ENCODE data around the gene BRD9. TPM values are rescaled to one million over a fixed set of nuclear protein-coding genes. Genes with fewer than 3 reads are reported as not detected.
A peak's percentile ranks its signal among the peaks of the same experiment; 100 is the strongest.

Gene BRD9
- total RNA-seq, 4 donors from 2014 or later = 26.5 to 44.9 (median 34.3) TPM

DNA sequence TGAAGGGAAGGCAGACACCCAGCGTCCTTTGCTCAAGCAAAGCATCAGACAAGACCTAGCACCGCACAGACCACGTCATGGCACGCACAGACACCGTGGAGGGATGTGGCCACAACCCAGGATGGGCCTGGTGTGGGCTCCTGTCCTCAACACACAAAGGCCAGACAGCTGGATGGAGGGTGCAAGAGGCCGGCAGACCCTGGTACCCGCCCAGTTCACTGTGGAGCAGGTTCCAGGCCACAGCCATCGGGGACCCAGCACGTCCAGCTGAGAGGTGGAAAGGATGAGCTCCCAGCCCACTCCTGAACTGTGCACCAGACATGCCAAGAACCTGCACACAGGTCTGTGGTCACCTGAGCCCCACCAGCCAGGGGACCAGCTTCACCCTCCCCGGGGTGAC lies 26.8 kb downstream of the BRD9 start:
- H3K9me3 ChIP-seq = no peaks in the 10 kb centered on the region
- peaks cover 62 to 91% (median 86%) of the 10 kb centered on the region in 4 donors for H3K36me3 ChIP-seq
- peaks cover 0 to 16% (median 12%) of the 10 kb centered on the region in 4 donors for H3K4me1 ChIP-seq
- H3K4me3 ChIP-seq = no peak overlapping the region
- 100% methylated on average over 1 of the region's 10 CpGs for WGBS
- H3K27me3 ChIP-seq = no peaks in the 10 kb centered on the region
- no peak for DNase-seq (ENCODE audit: extremely low spot score)
- no peak overlapping the region for H3K27ac ChIP-seq (replicated peaks in 1 of 4)
- TF ChIP-seq POLR2A (IDR thresholded peaks at IDR 0.05; ENCODE audit: low read depth) (no peak), POLR2AphosphoS5 (IDR thresholded peaks at IDR 0.05) (no peak), EP300 (IDR thresholded peaks at IDR 0.05) (no peak)
- TF ChIP-seq, protein P1, sequence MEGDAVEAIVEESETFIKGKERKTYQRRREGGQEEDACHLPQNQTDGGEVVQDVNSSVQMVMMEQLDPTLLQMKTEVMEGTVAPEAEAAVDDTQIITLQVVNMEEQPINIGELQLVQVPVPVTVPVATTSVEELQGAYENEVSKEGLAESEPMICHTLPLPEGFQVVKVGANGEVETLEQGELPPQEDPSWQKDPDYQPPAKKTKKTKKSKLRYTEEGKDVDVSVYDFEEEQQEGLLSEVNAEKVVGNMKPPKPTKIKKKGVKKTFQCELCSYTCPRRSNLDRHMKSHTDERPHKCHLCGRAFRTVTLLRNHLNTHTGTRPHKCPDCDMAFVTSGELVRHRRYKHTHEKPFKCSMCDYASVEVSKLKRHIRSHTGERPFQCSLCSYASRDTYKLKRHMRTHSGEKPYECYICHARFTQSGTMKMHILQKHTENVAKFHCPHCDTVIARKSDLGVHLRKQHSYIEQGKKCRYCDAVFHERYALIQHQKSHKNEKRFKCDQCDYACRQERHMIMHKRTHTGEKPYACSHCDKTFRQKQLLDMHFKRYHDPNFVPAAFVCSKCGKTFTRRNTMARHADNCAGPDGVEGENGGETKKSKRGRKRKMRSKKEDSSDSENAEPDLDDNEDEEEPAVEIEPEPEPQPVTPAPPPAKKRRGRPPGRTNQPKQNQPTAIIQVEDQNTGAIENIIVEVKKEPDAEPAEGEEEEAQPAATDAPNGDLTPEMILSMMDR (IDR thresholded peaks at IDR 0.05) = no peak
- intact Hi-C loops (cut with DNase I) = no loop called here

DNA sequence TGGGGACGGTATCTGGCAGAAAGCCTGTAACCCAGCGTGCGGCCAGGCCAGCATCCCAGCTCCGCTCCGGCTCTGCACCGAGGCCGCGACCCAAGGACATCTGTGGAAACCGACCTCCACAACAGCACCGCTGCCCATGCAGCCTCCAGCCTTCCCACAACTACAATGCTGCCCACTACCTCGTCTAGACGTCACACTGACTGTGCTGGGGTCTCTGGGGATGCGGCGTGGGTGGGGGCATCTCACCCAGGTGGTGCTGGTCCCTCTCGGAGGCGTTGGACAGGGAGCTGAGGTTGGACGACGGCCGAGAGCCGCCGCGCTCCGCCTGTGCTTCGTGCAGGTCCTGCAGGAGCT lies 27.5 kb downstream of the BRD9 start:
- peaks cover 0 to 16% (median 12%) of the 10 kb centered on the region in 4 donors for H3K4me1 ChIP-seq
- intact Hi-C loops (cut with DNase I) = no loop called here
- no peak for TF ChIP-seq EP300 (IDR thresholded peaks at IDR 0.05)
- TF ChIP-seq POLR2A (IDR thresholded peaks at IDR 0.05; ENCODE audit: low read depth) = no peak
- TF ChIP-seq, protein P1 (IDR thresholded peaks at IDR 0.05) = no peak
- no peak for TF ChIP-seq POLR2AphosphoS5 (IDR thresholded peaks at IDR 0.05)
- peak overlapping the region in 1 of 4 donors; percentile 4 for H3K27ac ChIP-seq (replicated peaks in 1 of 4)
- no peaks in the 10 kb centered on the region for H3K9me3 ChIP-seq
- peaks cover 59 to 85% (median 81%) of the 10 kb centered on the region in 4 donors for H3K36me3 ChIP-seq
- 89% methylated on average over 23 of the region's 24 CpGs for WGBS
- no peaks in the 10 kb centered on the region for H3K27me3 ChIP-seq
- no peak for DNase-seq (ENCODE audit: extremely low spot score)
- no peak overlapping the region for H3K4me3 ChIP-seq

DNA sequence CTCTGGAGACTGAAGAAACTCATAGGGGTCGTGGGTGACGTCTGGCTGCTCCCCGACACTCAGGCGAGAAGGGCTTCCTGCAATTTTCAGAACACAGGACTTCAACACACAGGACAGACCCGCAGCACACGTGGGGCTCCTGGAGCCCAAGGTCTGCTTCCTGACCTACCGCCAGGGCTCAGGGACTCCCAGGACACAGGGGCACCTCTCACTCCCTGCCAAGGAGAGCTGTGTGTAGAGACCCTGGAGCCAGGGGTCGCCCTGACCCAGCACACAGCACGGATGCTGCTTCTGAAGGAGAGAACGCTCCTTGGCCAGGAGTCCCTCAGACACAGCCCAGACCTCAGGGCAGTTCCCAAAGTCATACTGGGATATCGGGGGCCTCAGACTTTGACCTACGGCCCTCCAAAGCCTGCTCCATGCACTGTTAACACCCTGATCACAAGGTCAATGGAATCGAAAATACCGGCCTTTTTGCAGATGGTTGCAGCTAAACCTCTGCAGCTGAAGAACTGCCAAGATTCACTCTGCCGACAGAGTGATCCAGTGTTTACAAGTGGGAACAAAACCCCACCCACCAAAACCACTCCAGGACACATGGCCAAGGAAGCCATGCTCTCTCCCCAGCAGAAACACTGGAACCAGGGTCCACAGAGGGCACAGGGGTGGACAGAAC lies 28.0 kb downstream of the BRD9 start:
- WGBS = 63% methylated on average over 10 of the region's 15 CpGs
- Histone ChIP-seq H3K27ac (replicated peaks in 1 of 4) (peak overlapping the region in 1 of 4 donors; percentile 4), H3K4me1 (peaks cover 0 to 16% (median 12%) of the 10 kb centered on the region in 4 donors), H3K36me3 (peaks cover 54 to 85% (median 80%) of the 10 kb centered on the region in 4 donors), H3K4me3 (no peak overlapping the region), H3K9me3 (no peaks in the 10 kb centered on the region), H3K27me3 (no peaks in the 10 kb centered on the region)
- intact Hi-C loops (cut with DNase I) = no loop called here
- DNase-seq (ENCODE audit: extremely low spot score) = no peak
- no peak for TF ChIP-seq POLR2A (IDR thresholded peaks at IDR 0.05; ENCODE audit: low read depth)
- TF ChIP-seq, protein P1 (IDR thresholded peaks at IDR 0.05) = no peak
- TF ChIP-seq POLR2AphosphoS5 (IDR thresholded peaks at IDR 0.05) = no peak
- TF ChIP-seq EP300 (IDR thresholded peaks at IDR 0.05) = no peak

DNA sequence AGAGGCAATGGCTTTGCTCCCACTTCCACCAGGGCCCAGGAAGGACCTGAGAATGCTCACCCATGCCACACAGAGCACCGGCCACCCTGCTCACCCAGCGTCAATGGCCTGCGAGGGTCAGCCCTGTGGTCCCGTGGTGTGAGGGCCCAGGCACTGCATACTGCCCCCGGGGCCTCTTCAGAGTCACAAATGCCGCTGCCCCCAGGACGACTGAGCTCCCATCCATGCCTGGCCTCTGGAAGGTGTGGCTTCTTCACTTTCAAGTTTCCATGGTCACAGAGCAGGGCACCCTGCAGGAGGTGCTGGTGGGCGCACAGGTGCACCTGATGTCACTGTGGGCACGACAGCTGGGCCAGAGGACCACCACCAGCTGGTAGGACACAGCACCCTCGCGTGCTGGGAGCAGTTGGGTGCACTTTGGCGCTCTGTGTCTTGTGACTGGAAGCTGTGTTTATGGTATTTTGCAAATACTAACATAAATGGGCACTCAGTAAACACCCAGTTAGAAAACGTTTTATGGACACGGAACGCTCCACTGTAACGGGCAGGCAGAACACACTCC lies 29.3 kb downstream of the BRD9 start:
- peaks cover 41 to 74% (median 68%) of the 10 kb centered on the region in 4 donors for H3K36me3 ChIP-seq
- DNase-seq (ENCODE audit: extremely low spot score) = no peak
- WGBS = 87% methylated on average over 9 of the region's 16 CpGs

More for the DNA sequence above, 29.3 kb downstream of the BRD9 start:
- intact Hi-C loops (cut with DNase I) = no loop called here
- Histone ChIP-seq H3K4me3 (no peak overlapping the region), H3K4me1 (peaks cover 0 to 16% (median 12%) of the 10 kb centered on the region in 4 donors), H3K27ac (replicated peaks in 1 of 4) (no peak overlapping the region), H3K27me3 (no peaks in the 10 kb centered on the region), H3K9me3 (no peaks in the 10 kb centered on the region)
- TF ChIP-seq POLR2A (IDR thresholded peaks at IDR 0.05; ENCODE audit: low read depth) (no peak), EP300 (IDR thresholded peaks at IDR 0.05) (no peak), POLR2AphosphoS5 (IDR thresholded peaks at IDR 0.05) (no peak)
- TF ChIP-seq, protein P1 (IDR thresholded peaks at IDR 0.05) = no peak

Measured in esophagus muscularis mucosa (tissue), 4 donors.